NCI-H187 (cell line): ENCODE data around the gene MAGI3.
A peak's percentile ranks its signal among the peaks of the same experiment; 100 is the strongest.

Experiments used
- DNase-seq, 2 experiments: peaks; one replicate each; lab custom pipeline; 2025; lab: John Stamatoyannopoulos, UW

Gene MAGI3

GRCh38 chr1:113389953-113390834, at the start of gene MAGI3:
Gene MAGI3, plus strand, starts transcription at chr1:113390515. Its CDS starts 519 bp downstream, at chr1:113391034.
- peak; percentile 92 to 99 for DNase-seq

- no peak for DNase-seq
These were observed 36.7 kb upstream of the MAGI3 start for GRCh38 chr1:113353580-113353979.

- DNase-seq = no peak
These were observed 26.4 kb upstream of the MAGI3 start for GRCh38 chr1:113363935-113364334.

GRCh38 chr1:113369040-113369439, 21.3 kb upstream of the MAGI3 start:
- no peak for DNase-seq

- DNase-seq = no peak
These were observed 20.6 kb upstream of the MAGI3 start for GRCh38 chr1:113369699-113370098.

GRCh38 chr1:113370868-113371267, 19.4 kb upstream of the MAGI3 start:
- no peak for DNase-seq

- DNase-seq = no peak
These were observed 17.8 kb upstream of the MAGI3 start for GRCh38 chr1:113372546-113372945.

GRCh38 chr1:113373644-113374043, 16.7 kb upstream of the MAGI3 start:
- no peak for DNase-seq

- no peak for DNase-seq
These were observed 14.4 kb upstream of the MAGI3 start for GRCh38 chr1:113375878-113376277.

- no peak for DNase-seq
These were observed 10.2 kb upstream of the MAGI3 start for GRCh38 chr1:113380075-113380474.

GRCh38 chr1:113388017-113388620, 2.2 kb upstream of the MAGI3 start:
- DNase-seq = no peak

- peak; percentile 14 to 27 for DNase-seq
These were observed 1.5 kb upstream of the MAGI3 start for GRCh38 chr1:113388621-113389358.

GRCh38 chr1:113389359-113389952, 859 bp upstream of the MAGI3 start:
- DNase-seq = no peak

- DNase-seq = peak in 1 of 2 experiments; percentile 19
These were observed 745 bp downstream of the MAGI3 start for GRCh38 chr1:113390871-113391648.

- DNase-seq = peak; percentile 22 to 40
These were observed 1.4 kb downstream of the MAGI3 start for GRCh38 chr1:113391649-113392271.

GRCh38 chr1:113392541-113393128, 2.3 kb downstream of the MAGI3 start:
- DNase-seq = no peak

GRCh38 chr1:113394043-113394862, 3.9 kb downstream of the MAGI3 start:
- DNase-seq = no peak

- no peak for DNase-seq
These were observed 4.5 kb downstream of the MAGI3 start for GRCh38 chr1:113394863-113395259.

- DNase-seq = no peak
These were observed 5.8 kb downstream of the MAGI3 start for GRCh38 chr1:113396102-113396501.

- DNase-seq = no peak
These were observed 6.3 kb downstream of the MAGI3 start for GRCh38 chr1:113396585-113396984.
